ENCODE data around the gene NPVF. TPM values are rescaled to one million over a fixed set of nuclear protein-coding genes. Genes with fewer than 3 reads are reported as not detected.

Gene NPVF
- total and polyA plus RNA-seq, 2 experiments from 2014 or later = not detected

- DNase-seq = peak; percentile 38
These were observed 11.4 kb downstream of the NPVF start for GRCh38 chr7:25216837-25217236.

GRCh38 chr7:25215694-25216335, 12.5 kb downstream of the NPVF start:
- H3F3A ChIP-seq (ENCODE audit: insufficient read depth) = no peaks in the 10 kb centered on the region
- 51 to 57% methylated on average over 8 of the region's 8 CpGs for WGBS, 2 experiments (ENCODE audit: low coverage in 1 of 2, low lambda C conversion rate in 2 of 2, missing lambda C conversion rate in 2 of 2)
- H3K9me2 ChIP-seq (ENCODE audit: insufficient read depth) = no peaks in the 10 kb centered on the region
- no peaks in the 10 kb centered on the region for H4K20me1 ChIP-seq (ENCODE audit: insufficient read depth)
- no peak overlapping the region for H3K9ac ChIP-seq
- H2AFZ ChIP-seq = peak overlapping the region; percentile 32; the same call in 1 of the 2 replicates
- H3K79me2 ChIP-seq (ENCODE audit: insufficient read depth) = no peaks in the 10 kb centered on the region
- TF ChIP-seq EZH2 (IDR thresholded peaks at IDR 0.05; ENCODE audit: insufficient read depth, poor library complexity, severe bottlenecking) = no peak
- no peak for TF ChIP-seq EZH2phosphoT487 (IDR thresholded peaks at IDR 0.05; ENCODE audit: insufficient read depth, low read depth)
- DNase-seq = no peak
- H3K27ac ChIP-seq = no peak overlapping the region
- H3K4me1 ChIP-seq (ENCODE audit: insufficient read depth) = no peaks in the 10 kb centered on the region
- no peak overlapping the region for H3K4me2 ChIP-seq (ENCODE audit: unreplicated experiment)
- no peaks in the 10 kb centered on the region for H3K36me3 ChIP-seq (ENCODE audit: low read depth)
- in situ Hi-C loops (cut with MboI) = no loop called here
- peaks cover 15% of the 10 kb centered on the region for H3K27me3 ChIP-seq (replicated peaks; ENCODE audit: insufficient read depth)
- no peaks in the 10 kb centered on the region for H3K9me3 ChIP-seq (ENCODE audit: low read depth)
- no peak overlapping the region for H3K4me3 ChIP-seq

More at GRCh38 chr7:25216837-25217236, 11.4 kb downstream of the NPVF start:
- peaks cover 26% of the 10 kb centered on the region for H3K27me3 ChIP-seq (replicated peaks; ENCODE audit: insufficient read depth)
- no peak overlapping the region for H3K4me2 ChIP-seq (ENCODE audit: unreplicated experiment)
- peak overlapping the region; percentile 32; the same call in 1 of the 2 replicates for H2AFZ ChIP-seq
- TF ChIP-seq EZH2phosphoT487 (IDR thresholded peaks at IDR 0.05; ENCODE audit: insufficient read depth, low read depth) (no peak), EZH2 (IDR thresholded peaks at IDR 0.05; ENCODE audit: insufficient read depth, poor library complexity, severe bottlenecking) (no peak)
- H3F3A ChIP-seq (ENCODE audit: insufficient read depth) = no peaks in the 10 kb centered on the region
- no peaks in the 10 kb centered on the region for H3K36me3 ChIP-seq (ENCODE audit: low read depth)
- H3K79me2 ChIP-seq (ENCODE audit: insufficient read depth) = no peaks in the 10 kb centered on the region
- H4K20me1 ChIP-seq (ENCODE audit: insufficient read depth) = no peaks in the 10 kb centered on the region
- no peak overlapping the region for H3K4me3 ChIP-seq
- no peak overlapping the region for H3K27ac ChIP-seq
- no peak overlapping the region for H3K9ac ChIP-seq
- in situ Hi-C loops (cut with MboI) = no loop called here
- no peaks in the 10 kb centered on the region for H3K9me2 ChIP-seq (ENCODE audit: insufficient read depth)
- H3K4me1 ChIP-seq (ENCODE audit: insufficient read depth) = no peaks in the 10 kb centered on the region
- H3K9me3 ChIP-seq (ENCODE audit: low read depth) = no peaks in the 10 kb centered on the region
- 0 to 2% methylated on average over 2 of the region's 2 CpGs for WGBS, 2 experiments (ENCODE audit: low coverage in 1 of 2, low lambda C conversion rate in 2 of 2, missing lambda C conversion rate in 2 of 2)

DNA sequence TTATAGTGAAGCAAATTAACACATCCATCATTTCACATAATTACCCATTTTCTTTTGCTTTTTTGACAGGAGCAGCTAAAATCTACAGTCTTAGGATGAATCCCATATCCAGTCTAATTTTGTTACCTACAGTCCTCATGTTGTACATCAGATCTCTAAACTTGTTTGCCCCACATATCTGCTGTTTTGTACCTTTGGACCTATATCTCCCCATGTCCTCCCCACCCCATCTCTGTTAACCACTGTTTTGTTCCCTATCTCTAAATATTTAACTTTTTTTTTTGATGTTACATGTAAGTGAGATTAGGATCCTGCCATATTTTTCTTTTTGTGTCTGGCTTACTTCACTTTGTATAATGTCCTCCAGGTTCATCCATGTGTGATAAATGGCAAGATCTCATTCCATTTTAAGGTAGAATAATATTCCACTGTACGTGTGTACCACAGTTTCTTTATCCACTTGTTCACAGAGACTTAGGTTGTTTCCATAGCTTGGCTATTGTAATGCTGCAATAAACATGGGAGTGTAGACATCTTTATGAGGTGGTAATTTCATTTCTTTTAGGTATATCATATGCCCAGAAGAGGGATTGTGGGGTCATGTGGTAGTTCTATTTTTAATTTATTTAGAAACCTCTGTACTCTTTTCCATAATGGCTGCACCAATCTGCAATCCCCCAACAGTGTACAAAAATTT, 19.6 kb downstream of the NPVF start:
- in situ Hi-C loops (cut with MboI) = no loop called here
- WGBS, 2 experiments (ENCODE audit: low coverage in 1 of 2, low lambda C conversion rate in 2 of 2, missing lambda C conversion rate in 2 of 2) = 21 to 32% methylated on average over 1 of the region's 1 CpG
- H3K27ac ChIP-seq = no peak overlapping the region

DNA sequence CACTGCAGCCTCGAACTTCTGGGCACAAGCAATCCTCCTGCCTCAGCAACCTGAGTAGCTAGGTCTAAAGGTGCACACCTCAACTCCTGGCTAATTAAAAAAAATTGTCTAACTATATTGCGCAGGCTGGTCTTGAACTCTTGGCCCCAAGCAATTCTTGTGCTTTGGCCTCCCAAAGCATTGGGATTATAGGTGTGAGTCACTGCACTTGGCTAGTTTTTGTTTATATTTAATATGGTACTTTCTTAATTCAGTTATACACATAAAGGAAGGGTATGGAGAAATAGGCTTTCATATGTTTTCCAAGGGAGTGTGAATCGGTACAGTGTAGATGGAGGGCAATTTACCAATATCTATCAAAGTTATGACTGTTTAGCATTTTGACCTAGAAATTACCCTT, 20.4 kb downstream of the NPVF start:
- no peak overlapping the region for H2AFZ ChIP-seq
- H3K4me2 ChIP-seq (ENCODE audit: unreplicated experiment) = no peak overlapping the region
- no peaks in the 10 kb centered on the region for H3K9me3 ChIP-seq (ENCODE audit: low read depth)
- DNase-seq = no peak
- H3K79me2 ChIP-seq (ENCODE audit: insufficient read depth) = no peaks in the 10 kb centered on the region
- no peak overlapping the region for H3K9ac ChIP-seq
- H3K4me3 ChIP-seq = no peak overlapping the region
- 69 to 71% methylated on average over 3 of the region's 3 CpGs for WGBS, 2 experiments (ENCODE audit: low coverage in 1 of 2, low lambda C conversion rate in 2 of 2, missing lambda C conversion rate in 2 of 2)
- in situ Hi-C loops (cut with MboI) = no loop called here
- no peaks in the 10 kb centered on the region; the same call in 1 of the 2 replicates for H3K27me3 ChIP-seq (replicated peaks; ENCODE audit: insufficient read depth)
- no peaks in the 10 kb centered on the region for H3K9me2 ChIP-seq (ENCODE audit: insufficient read depth)
- no peak for TF ChIP-seq EZH2 (IDR thresholded peaks at IDR 0.05; ENCODE audit: insufficient read depth, poor library complexity, severe bottlenecking)
- no peak for TF ChIP-seq EZH2phosphoT487 (IDR thresholded peaks at IDR 0.05; ENCODE audit: insufficient read depth, low read depth)
- no peaks in the 10 kb centered on the region for H3F3A ChIP-seq (ENCODE audit: insufficient read depth)
- H3K27ac ChIP-seq = no peak overlapping the region
- no peaks in the 10 kb centered on the region for H3K4me1 ChIP-seq (ENCODE audit: insufficient read depth)
- H3K36me3 ChIP-seq (ENCODE audit: low read depth) = no peaks in the 10 kb centered on the region
- no peaks in the 10 kb centered on the region for H4K20me1 ChIP-seq (ENCODE audit: insufficient read depth)

More for the DNA sequence above, 19.6 kb downstream of the NPVF start:
- no peak for DNase-seq
- TF ChIP-seq EZH2phosphoT487 (IDR thresholded peaks at IDR 0.05; ENCODE audit: insufficient read depth, low read depth) (no peak), EZH2 (IDR thresholded peaks at IDR 0.05; ENCODE audit: insufficient read depth, poor library complexity, severe bottlenecking) (no peak)
- no peaks in the 10 kb centered on the region for H3K9me2 ChIP-seq (ENCODE audit: insufficient read depth)
- H3K36me3 ChIP-seq (ENCODE audit: low read depth) = no peaks in the 10 kb centered on the region
- H3K27me3 ChIP-seq (replicated peaks; ENCODE audit: insufficient read depth) = no peaks in the 10 kb centered on the region; the same call in 1 of the 2 replicates
- no peaks in the 10 kb centered on the region for H3F3A ChIP-seq (ENCODE audit: insufficient read depth)
- H4K20me1 ChIP-seq (ENCODE audit: insufficient read depth) = no peaks in the 10 kb centered on the region
- H3K9ac ChIP-seq = no peak overlapping the region
- H2AFZ ChIP-seq = no peak overlapping the region
- H3K79me2 ChIP-seq (ENCODE audit: insufficient read depth) = no peaks in the 10 kb centered on the region
- H3K4me2 ChIP-seq (ENCODE audit: unreplicated experiment) = no peak overlapping the region
- H3K4me3 ChIP-seq = no peak overlapping the region
- H3K4me1 ChIP-seq (ENCODE audit: insufficient read depth) = no peaks in the 10 kb centered on the region
- H3K9me3 ChIP-seq (ENCODE audit: low read depth) = no peaks in the 10 kb centered on the region
